Esophagus squamous epithelium (tissue), 5 donors: ENCODE data around the gene METTL9. TPM values are rescaled to one million over a fixed set of nuclear protein-coding genes. Genes with fewer than 3 reads are reported as not detected.
"Not testable (repeated sequence)": the region's sequence is repeated elsewhere in the genome, so short reads cannot be mapped to it uniquely, and the experiment has no call there.

Experiments used
- DNase-seq: peaks from one replicate; lab custom pipeline; 2025; lab: John Stamatoyannopoulos, UW
- H3K27ac ChIP-seq, 4 donors: fragments of 200-600 bp; sonication (generic); one replicate each; pipeline ENCODE4 v1.5.1; 2016 to 2019; ENCODE audit warnings: mild to moderate bottlenecking in 1 of 4
- H3K27me3 ChIP-seq, 4 donors: fragments of 200-600 bp; sonication (generic); 1 replicate in 3 of 4; 2 replicates in 1 of 4; pipeline versions ENCODE4 v1.5.1 to v1.6.0; 2017 to 2021; ENCODE audit warnings: antibody characterized with exemption in 1 of 4
- H3K36me3 ChIP-seq, 3 donors: fragments of 200-600 bp; sonication (generic); one replicate each; pipeline ENCODE4 v1.5.1; 2016 to 2019
- H3K4me1 ChIP-seq, 3 donors: fragments of 200-600 bp; sonication (generic); one replicate each; pipeline ENCODE4 v1.5.1; 2017 to 2019
- H3K4me3 ChIP-seq, 4 donors: fragments of 200-600 bp; sonication (generic); 1 replicate in 3 of 4; 2 replicates in 1 of 4; pipeline ENCODE4 v1.5.1; 2016 to 2019; ENCODE audit warnings: mild to moderate bottlenecking in 2 of 4, moderate library complexity in 1 of 4
- H3K9me3 ChIP-seq, 3 donors: fragments of 200-600 bp; sonication (generic); one replicate each; pipeline ENCODE4 v1.5.1; 2016 to 2019
- CTCF ChIP-seq, 6 experiments: fragments of 450-650 bp in 4 of 6; fragments of 200-600 bp in 2 of 6; sonication (generic) in 2 of 6; IDR thresholded peaks; one replicate each; pipeline ENCODE4 v1.5.1; 2016 to 2019; ENCODE audit warnings: antibody characterized with exemption in 6 of 6, mild to moderate bottlenecking in 4 of 6, moderate library complexity in 4 of 6
- POLR2A ChIP-seq, 4 donors: fragments of 450-650 bp; IDR thresholded peaks; one replicate each; pipeline ENCODE4 v1.6.1; 2017; ENCODE audit warnings: antibody characterized with exemption in 4 of 4, mild to moderate bottlenecking in 4 of 4, moderate library complexity in 3 of 4
- WGBS, 2 donors: methylation state at CpG; one replicate each; pipeline ENCODE4 v1.1.5; 2018; 5-methylcytosine and 5-hydroxymethylcytosine counted together
- intact Hi-C: fragments of 100-400 bp; cut with DNase I; formaldehyde crosslinking; loops from one replicate; pipeline ENCODE4 v1.15.0; 2022
- total RNA-seq, 4 donors: library from RNA; depleted of rRNA; stranded (reverse); fragments of >200 nt; gene quantifications; one replicate each; pipeline ENCODE4 v1.1.0, GENCODE V29; 2016
- donor health status: DM: yes; HTN: yes; CAD: no.

Gene METTL9
- total RNA-seq, 4 donors from 2014 or later, result 82.3 to 169 (median 140) TPM

- H3K27ac ChIP-seq, result peak overlapping the region in 2 of 4 donors; percentile 63 to 73
- H3K36me3 ChIP-seq, DNase-seq, intact Hi-C loops, H3K9me3 ChIP-seq: not testable (repeated sequence)
- peaks cover 0 to 36% (median 0%) of the 10 kb centered on the region in 4 donors for H3K27me3 ChIP-seq
- H3K4me1 ChIP-seq, result peaks cover 0 to 15% (median 12%) of the 10 kb centered on the region in 3 donors
- peak overlapping the region in 1 of 4 donors; percentile 19 for H3K4me3 ChIP-seq
- WGBS, 2 donors, result 56 to 59% methylated on average over 20 to 23 of the region's 25 CpGs
Observed at GRCh38 chr16:21556651-21557241, 42.6 kb upstream of the METTL9 start.

- 61 to 74% methylated on average over 2 of the region's 2 CpGs for WGBS, 2 donors
- Histone ChIP-seq H3K36me3 (no peaks in the 10 kb centered on the region), H3K9me3 (no peaks in the 10 kb centered on the region), H3K4me1 (peaks cover 0 to 5% (median 3%) of the 10 kb centered on the region in 3 donors), H3K27ac (no peak overlapping the region), H3K4me3 (no peak overlapping the region), H3K27me3 (peaks cover 0 to 26% (median 0%) of the 10 kb centered on the region in 4 donors)
- DNase-seq, result no peak
- TF ChIP-seq CTCF (IDR thresholded peaks at IDR 0.05), result no peak
- intact Hi-C loops, result loop anchor here (5.0 kb wide), 1 partner anchor 1132 kb away; no protein-coding TSS in a partner anchor
Observed at GRCh38 chr16:21560462-21560861, 38.9 kb upstream of the METTL9 start.

DNA sequence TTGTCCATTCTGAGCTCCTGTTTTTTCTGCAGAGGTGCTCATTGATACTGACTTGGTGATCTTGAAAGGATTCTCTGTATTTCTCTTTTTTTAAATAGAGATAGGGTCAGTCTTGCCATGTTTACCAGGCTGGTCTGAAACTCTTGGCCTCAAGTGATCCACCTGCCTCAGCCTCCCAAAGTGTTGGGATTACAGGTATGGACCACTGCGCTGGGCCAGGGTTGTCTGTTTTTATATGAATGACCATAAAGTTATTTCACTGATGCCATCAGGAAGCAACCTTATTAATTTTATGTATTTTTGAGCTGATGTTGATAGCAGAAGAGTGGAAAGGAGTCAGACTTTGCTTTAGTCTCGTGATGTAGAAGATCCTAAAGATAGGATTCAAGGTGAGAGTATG lies 35.7 kb upstream of the METTL9 start:
- Histone ChIP-seq H3K4me1 (no peaks in the 10 kb centered on the region), H3K27me3 (peaks cover 0 to under 1% (median 0%) of the 10 kb centered on the region in 4 donors), H3K36me3 (no peaks in the 10 kb centered on the region), H3K4me3 (no peak overlapping the region), H3K27ac (no peak overlapping the region), H3K9me3 (no peaks in the 10 kb centered on the region)
- DNase-seq, result no peak
- TF ChIP-seq CTCF (IDR thresholded peaks at IDR 0.05) (no peak), POLR2A (IDR thresholded peaks at IDR 0.05) (no peak)
- 89 to 96% methylated on average over 2 of the region's 2 CpGs for WGBS, 2 donors
- intact Hi-C loops, result loop anchor here (5.0 kb wide), 1 partner anchor 1129 kb away; no protein-coding TSS in a partner anchor

GRCh38 chr16:21564367-21564766 lies 35.0 kb upstream of the METTL9 start:
- not testable (repeated sequence) for H3K4me1 ChIP-seq, H3K4me3 ChIP-seq, DNase-seq, H3K36me3 ChIP-seq, H3K27ac ChIP-seq, H3K9me3 ChIP-seq, H3K27me3 ChIP-seq
- intact Hi-C loops, result loop anchor here (5.0 kb wide), 1 partner anchor 1128 kb away; no protein-coding TSS in a partner anchor
- 61% methylated on average over 1 of the region's 1 CpG for WGBS, 2 donors

DNA sequence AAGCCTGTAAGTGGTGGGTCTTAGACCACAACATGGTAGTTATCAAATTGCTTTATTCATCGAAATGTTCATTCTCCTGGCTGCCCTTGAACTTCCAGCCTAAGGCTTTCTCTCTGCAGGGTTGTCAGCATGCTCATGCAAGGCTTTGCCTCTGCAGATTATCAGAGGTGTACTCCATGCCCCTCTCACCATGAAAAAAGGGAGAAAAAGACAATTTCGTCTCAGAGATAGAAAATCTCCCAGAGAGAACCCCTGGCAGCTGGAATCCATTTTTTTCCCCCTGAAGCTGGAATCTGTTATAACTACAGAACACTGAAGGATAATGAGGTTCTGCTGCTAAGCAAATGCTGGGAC lies 33.9 kb upstream of the METTL9 start:
- no peak for DNase-seq
- H3K27me3 ChIP-seq, result peaks cover 0 to 4% (median 0%) of the 10 kb centered on the region in 4 donors
- intact Hi-C loops, result no loop called here
- H3K4me3 ChIP-seq, result no peak overlapping the region
- TF ChIP-seq POLR2A (IDR thresholded peaks at IDR 0.05), result no peak
- no peak for TF ChIP-seq CTCF (IDR thresholded peaks at IDR 0.05)
- H3K4me1 ChIP-seq, result no peaks in the 10 kb centered on the region
- H3K27ac ChIP-seq, result no peak overlapping the region
- H3K36me3 ChIP-seq, result no peaks in the 10 kb centered on the region
- no peaks in the 10 kb centered on the region for H3K9me3 ChIP-seq
- WGBS, 2 donors, result 80 to 81% methylated on average over 2 of the region's 2 CpGs

GRCh38 chr16:21565861-21566669 lies 33.3 kb upstream of the METTL9 start:
- 71 to 81% methylated on average over 13 of the region's 13 CpGs for WGBS, 2 donors
- no peak overlapping the region for H3K27ac ChIP-seq
- H3K4me3 ChIP-seq, result no peak overlapping the region
- no peaks in the 10 kb centered on the region for H3K4me1 ChIP-seq
- no peak for TF ChIP-seq POLR2A (IDR thresholded peaks at IDR 0.05)
- TF ChIP-seq CTCF (IDR thresholded peaks at IDR 0.05), result no peak
- intact Hi-C loops, result no loop called here
- DNase-seq, result no peak
- no peaks in the 10 kb centered on the region for H3K36me3 ChIP-seq
- no peaks in the 10 kb centered on the region for H3K9me3 ChIP-seq
- H3K27me3 ChIP-seq, result peaks cover 0 to 4% (median 0%) of the 10 kb centered on the region in 4 donors
